ENCODE results near the gene SLC23A2.

SLC23A2 gene

GRCh38 chr20:4840801-4841200 is 160.5 kb downstream of the SLC23A2 start:
- no peak for TF ChIP-seq TAF1 (IDR thresholded peaks at IDR 0.05; ENCODE audit: borderline replicate concordance, insufficient read depth, low read length)
- TF ChIP-seq FOXP2 (optimal IDR thresholded peaks at IDR 0.05; ENCODE audit: borderline replicate concordance, extremely low read depth, extremely low read length, insufficient read depth): no peak
- TF ChIP-seq POLR2AphosphoS5 (IDR thresholded peaks at IDR 0.05; ENCODE audit: low read depth, low read length): no peak
- no peak for TF ChIP-seq SIN3A (IDR thresholded peaks at IDR 0.05; ENCODE audit: borderline replicate concordance, insufficient read depth, low read length)
- TF ChIP-seq REST (IDR thresholded peaks at IDR 0.05; ENCODE audit: insufficient read depth in 1 of 2, low read depth in 2 of 2, low read length in 2 of 2): no peak

GRCh38 chr20:4838526-4838925 is 162.8 kb downstream of the SLC23A2 start:
- no peak for TF ChIP-seq TAF1 (IDR thresholded peaks at IDR 0.05; ENCODE audit: borderline replicate concordance, insufficient read depth, low read length)
- TF ChIP-seq SIN3A (IDR thresholded peaks at IDR 0.05; ENCODE audit: borderline replicate concordance, insufficient read depth, low read length): no peak
- TF ChIP-seq REST (IDR thresholded peaks at IDR 0.05; ENCODE audit: insufficient read depth in 1 of 2, low read depth in 2 of 2, low read length in 2 of 2): no peak
- no peak for TF ChIP-seq POLR2AphosphoS5 (IDR thresholded peaks at IDR 0.05; ENCODE audit: low read depth, low read length)
- TF ChIP-seq FOXP2 (optimal IDR thresholded peaks at IDR 0.05; ENCODE audit: borderline replicate concordance, extremely low read depth, extremely low read length, insufficient read depth): no peak

- TF ChIP-seq TAF1 (IDR thresholded peaks at IDR 0.05; ENCODE audit: borderline replicate concordance, insufficient read depth, low read length): no peak
- no peak for TF ChIP-seq REST (IDR thresholded peaks at IDR 0.05; ENCODE audit: insufficient read depth in 1 of 2, low read depth in 2 of 2, low read length in 2 of 2)
- no peak for TF ChIP-seq FOXP2 (optimal IDR thresholded peaks at IDR 0.05; ENCODE audit: borderline replicate concordance, extremely low read depth, extremely low read length, insufficient read depth)
- no peak for TF ChIP-seq POLR2AphosphoS5 (IDR thresholded peaks at IDR 0.05; ENCODE audit: low read depth, low read length)
- TF ChIP-seq SIN3A (IDR thresholded peaks at IDR 0.05; ENCODE audit: borderline replicate concordance, insufficient read depth, low read length): no peak
Observed at GRCh38 chr20:4837760-4838159, 163.6 kb downstream of the SLC23A2 start.

- TF ChIP-seq FOXP2 (optimal IDR thresholded peaks at IDR 0.05; ENCODE audit: borderline replicate concordance, extremely low read depth, extremely low read length, insufficient read depth) (no peak), POLR2AphosphoS5 (IDR thresholded peaks at IDR 0.05; ENCODE audit: low read depth, low read length) (no peak), REST (IDR thresholded peaks at IDR 0.05; ENCODE audit: insufficient read depth in 1 of 2, low read depth in 2 of 2, low read length in 2 of 2) (no peak), TAF1 (IDR thresholded peaks at IDR 0.05; ENCODE audit: borderline replicate concordance, insufficient read depth, low read length) (no peak), SIN3A (IDR thresholded peaks at IDR 0.05; ENCODE audit: borderline replicate concordance, insufficient read depth, low read length) (no peak)
Observed at GRCh38 chr20:4836935-4837334, 164.4 kb downstream of the SLC23A2 start.

GRCh38 chr20:4836473-4836872 is 164.8 kb downstream of the SLC23A2 start:
- no peak for TF ChIP-seq REST (IDR thresholded peaks at IDR 0.05; ENCODE audit: insufficient read depth in 1 of 2, low read depth in 2 of 2, low read length in 2 of 2)
- no peak for TF ChIP-seq FOXP2 (optimal IDR thresholded peaks at IDR 0.05; ENCODE audit: borderline replicate concordance, extremely low read depth, extremely low read length, insufficient read depth)

Data from PFSK-1 (cell line).